Measurements from ENCODE around the gene MYO5B.

The MYO5B gene

DNA sequence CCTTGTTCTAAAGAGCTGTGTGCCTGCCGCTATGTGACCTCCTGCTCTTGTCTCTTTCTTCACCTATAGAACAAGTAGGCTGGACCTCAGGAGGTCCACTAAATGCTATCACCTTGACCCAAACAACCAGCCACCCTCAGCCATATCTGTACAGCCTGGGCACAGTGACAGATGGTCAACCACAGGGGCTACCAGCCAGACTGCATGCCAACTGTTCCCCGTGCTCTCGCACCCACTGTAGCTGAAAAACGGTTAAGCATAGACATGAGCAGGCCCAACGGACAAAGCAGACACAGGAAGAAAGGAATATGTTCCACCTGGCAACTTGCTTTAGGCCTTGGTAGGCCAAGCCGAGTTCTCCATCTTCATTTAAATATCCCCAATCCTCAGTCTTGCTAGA lies 338.5 kb downstream of the MYO5B start:
- TF ChIP-seq, protein P1, sequence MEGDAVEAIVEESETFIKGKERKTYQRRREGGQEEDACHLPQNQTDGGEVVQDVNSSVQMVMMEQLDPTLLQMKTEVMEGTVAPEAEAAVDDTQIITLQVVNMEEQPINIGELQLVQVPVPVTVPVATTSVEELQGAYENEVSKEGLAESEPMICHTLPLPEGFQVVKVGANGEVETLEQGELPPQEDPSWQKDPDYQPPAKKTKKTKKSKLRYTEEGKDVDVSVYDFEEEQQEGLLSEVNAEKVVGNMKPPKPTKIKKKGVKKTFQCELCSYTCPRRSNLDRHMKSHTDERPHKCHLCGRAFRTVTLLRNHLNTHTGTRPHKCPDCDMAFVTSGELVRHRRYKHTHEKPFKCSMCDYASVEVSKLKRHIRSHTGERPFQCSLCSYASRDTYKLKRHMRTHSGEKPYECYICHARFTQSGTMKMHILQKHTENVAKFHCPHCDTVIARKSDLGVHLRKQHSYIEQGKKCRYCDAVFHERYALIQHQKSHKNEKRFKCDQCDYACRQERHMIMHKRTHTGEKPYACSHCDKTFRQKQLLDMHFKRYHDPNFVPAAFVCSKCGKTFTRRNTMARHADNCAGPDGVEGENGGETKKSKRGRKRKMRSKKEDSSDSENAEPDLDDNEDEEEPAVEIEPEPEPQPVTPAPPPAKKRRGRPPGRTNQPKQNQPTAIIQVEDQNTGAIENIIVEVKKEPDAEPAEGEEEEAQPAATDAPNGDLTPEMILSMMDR (conservative IDR thresholded peaks at IDR 0.05; ENCODE audit: low read depth, low read length), result no peak
- no peaks in the 10 kb centered on the region for H3K4me1 ChIP-seq (ENCODE audit: low read depth, poor library complexity, severe bottlenecking)
- H3K4me2 ChIP-seq, result no peak overlapping the region
- H3K27ac ChIP-seq, result no peak overlapping the region
- no peaks in the 10 kb centered on the region for H4K20me1 ChIP-seq (ENCODE audit: insufficient read depth)
- H3K79me2 ChIP-seq (ENCODE audit: insufficient read depth, low read depth), result no peaks in the 10 kb centered on the region
- H2AFZ ChIP-seq (ENCODE audit: low read depth), result no peak overlapping the region
- H3K36me3 ChIP-seq (ENCODE audit: insufficient read depth), result no peaks in the 10 kb centered on the region
- H3K4me3 ChIP-seq (IDR thresholded peaks at IDR 0.05; ENCODE audit: insufficient read depth, low read depth, low read length), result no peak overlapping the region
- H3K9ac ChIP-seq, result no peak overlapping the region
- no peaks in the 10 kb centered on the region for H3K27me3 ChIP-seq (ENCODE audit: insufficient read depth, low read depth)

DNA sequence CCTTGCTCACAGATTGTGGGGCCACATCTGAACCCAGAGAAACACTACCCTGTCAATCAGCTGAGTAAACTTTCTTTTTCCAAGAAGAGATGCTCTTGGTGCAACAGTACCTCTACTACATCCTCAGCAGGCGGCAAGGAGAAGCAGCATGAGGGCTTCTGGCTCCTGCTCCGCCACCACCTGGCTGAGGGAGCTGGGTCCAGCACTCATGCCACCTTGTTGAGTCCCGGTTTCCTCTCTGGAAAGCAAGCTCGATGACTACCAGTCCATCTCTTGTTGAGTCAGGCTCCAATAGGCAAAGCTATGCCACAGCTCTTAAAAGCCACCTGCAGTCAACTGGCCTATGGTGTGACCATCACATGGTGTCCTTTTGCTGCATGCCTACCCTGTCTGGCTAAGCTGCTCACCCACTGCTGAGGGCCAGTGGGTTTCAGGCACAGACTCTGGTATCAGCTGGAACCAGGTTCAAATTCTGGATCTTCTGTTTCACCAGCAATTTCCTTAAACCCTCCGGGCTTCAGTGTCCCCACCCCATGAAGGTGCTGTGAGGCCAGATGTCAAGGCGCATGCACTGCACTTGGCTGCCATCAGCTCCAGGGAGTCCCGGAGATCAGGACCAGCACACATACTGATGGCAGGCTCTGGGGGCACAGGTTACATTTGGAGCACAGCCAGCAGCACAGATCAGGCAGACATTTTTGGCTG lies 339.1 kb downstream of the MYO5B start:
- Histone ChIP-seq H2AFZ (ENCODE audit: low read depth) (no peak overlapping the region), H3K4me3 (IDR thresholded peaks at IDR 0.05; ENCODE audit: insufficient read depth, low read depth, low read length) (no peak overlapping the region), H3K4me1 (ENCODE audit: low read depth, poor library complexity, severe bottlenecking) (no peaks in the 10 kb centered on the region), H3K9ac (no peak overlapping the region), H3K27me3 (ENCODE audit: insufficient read depth, low read depth) (no peaks in the 10 kb centered on the region), H4K20me1 (ENCODE audit: insufficient read depth) (no peaks in the 10 kb centered on the region), H3K79me2 (ENCODE audit: insufficient read depth, low read depth) (no peaks in the 10 kb centered on the region), H3K27ac (no peak overlapping the region), H3K4me2 (no peak overlapping the region), H3K36me3 (ENCODE audit: insufficient read depth) (no peaks in the 10 kb centered on the region)
- TF ChIP-seq, protein P1 (conservative IDR thresholded peaks at IDR 0.05; ENCODE audit: low read depth, low read length), result no peak

DNA sequence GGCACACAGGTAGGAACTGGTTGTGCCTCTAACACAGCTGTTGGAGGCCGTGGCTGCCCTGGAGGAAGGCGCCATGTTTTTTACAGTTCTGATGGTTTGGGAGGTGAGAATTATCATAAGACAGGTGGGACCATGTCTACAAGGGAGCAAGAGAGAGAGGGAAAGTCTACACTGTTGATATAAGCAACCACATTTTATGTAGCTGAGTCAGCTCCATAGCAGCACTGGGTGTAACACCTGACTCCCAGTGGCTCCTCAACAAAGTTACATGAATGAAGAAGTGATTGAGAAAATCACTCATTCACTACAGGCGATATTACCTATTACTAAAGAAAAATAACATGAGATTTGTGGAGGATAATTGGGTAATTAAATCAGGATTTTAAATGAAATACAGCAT lies 340.3 kb downstream of the MYO5B start:
- TF ChIP-seq, protein P1 (conservative IDR thresholded peaks at IDR 0.05; ENCODE audit: low read depth, low read length), result no peak
- no peak overlapping the region for H3K27ac ChIP-seq

DNA sequence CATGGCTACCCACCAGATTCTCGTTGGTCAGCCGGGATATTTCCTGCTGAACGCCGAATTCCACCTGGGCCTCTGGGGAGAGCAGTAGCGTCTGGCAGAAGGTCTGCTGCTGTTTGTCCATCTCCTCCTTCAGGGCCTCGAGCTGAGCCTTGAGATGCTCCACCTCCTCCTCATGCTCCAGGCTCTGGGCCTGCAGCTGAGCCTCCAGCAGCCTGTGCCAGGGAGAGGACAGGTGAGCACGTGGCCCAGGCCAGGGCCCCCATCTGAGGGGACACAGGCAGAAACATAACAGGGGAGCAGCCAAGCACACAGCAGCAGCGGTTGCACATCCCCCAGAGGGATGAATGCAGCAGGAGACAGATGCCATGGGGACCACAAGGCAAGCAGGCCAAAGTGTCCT lies 341.5 kb downstream of the MYO5B start:
- H2AFZ ChIP-seq (ENCODE audit: low read depth), result no peak overlapping the region
- no peaks in the 10 kb centered on the region for H3K4me1 ChIP-seq (ENCODE audit: low read depth, poor library complexity, severe bottlenecking)
- H3K4me2 ChIP-seq, result no peak overlapping the region
- H4K20me1 ChIP-seq (ENCODE audit: insufficient read depth), result no peaks in the 10 kb centered on the region
- H3K4me3 ChIP-seq (IDR thresholded peaks at IDR 0.05; ENCODE audit: insufficient read depth, low read depth, low read length), result no peak overlapping the region
- no peaks in the 10 kb centered on the region for H3K79me2 ChIP-seq (ENCODE audit: insufficient read depth, low read depth)
- H3K36me3 ChIP-seq (ENCODE audit: insufficient read depth), result no peaks in the 10 kb centered on the region
- H3K27me3 ChIP-seq (ENCODE audit: insufficient read depth, low read depth), result no peaks in the 10 kb centered on the region
- TF ChIP-seq, protein P1 (conservative IDR thresholded peaks at IDR 0.05; ENCODE audit: low read depth, low read length), result no peak
- no peak overlapping the region for H3K27ac ChIP-seq
- no peak overlapping the region for H3K9ac ChIP-seq

More for the DNA sequence above, 340.3 kb downstream of the MYO5B start:
- Histone ChIP-seq H3K4me2 (no peak overlapping the region), H3K4me1 (ENCODE audit: low read depth, poor library complexity, severe bottlenecking) (no peaks in the 10 kb centered on the region), H4K20me1 (ENCODE audit: insufficient read depth) (no peaks in the 10 kb centered on the region), H3K36me3 (ENCODE audit: insufficient read depth) (no peaks in the 10 kb centered on the region), H2AFZ (ENCODE audit: low read depth) (no peak overlapping the region), H3K79me2 (ENCODE audit: insufficient read depth, low read depth) (no peaks in the 10 kb centered on the region), H3K27me3 (ENCODE audit: insufficient read depth, low read depth) (no peaks in the 10 kb centered on the region), H3K4me3 (IDR thresholded peaks at IDR 0.05; ENCODE audit: insufficient read depth, low read depth, low read length) (no peak overlapping the region), H3K9ac (no peak overlapping the region)
